HCT116 (cell line): ENCODE results near the gene SCN1A. TPM values are rescaled to one million over a fixed set of nuclear protein-coding genes. Genes with fewer than 3 reads are reported as not detected.

Experiments
- ATAC-seq: fragments of 200-7000 bp; cut with Tn5 transposase; 2 replicates; pipeline ENCODE4 v1.9.1; 2020; ENCODE audit warnings: mild to moderate bottlenecking, moderate library complexity
- BruUV-seq: library from RNA; stranded (reverse); fragments of 400-500 nt; replicated peaks from 2 replicates; lab custom pipeline; 2021; lab: Mats Ljungman, UMichigan
- CTCF ChIA-PET: fragments of 300-600 bp; sonication (Branson Sonifier 250); formaldehyde crosslinking; loops from one replicate; lab custom pipeline; 2021; ENCODE audit warnings: antibody characterized with exemption; lab: Charles Lee
- POLR2A ChIA-PET: fragments of 300-600, 350-600 bp; sonication (Branson Sonifier 250); formaldehyde crosslinking; loops from one replicate; lab custom pipeline; 2021; ENCODE audit warnings: antibody characterized with exemption; lab: Charles Lee
- RAD21 ChIA-PET, 2 experiments: fragments of 300-600 bp; sonication (Branson Sonifier 250); formaldehyde crosslinking; loops; one replicate each; lab custom pipeline; 2023; ENCODE audit warnings: low total read pairs in 2 of 2; ENCODE audit not compliant: uncharacterized antibody in 2 of 2, unreplicated experiment in 2 of 2, low non-redundant PET in 1 of 2; lab: Charles Lee
- DNase-seq: peaks from one replicate; pipeline ENCODE4 v3.0.0-alpha.2; 2010; ENCODE audit warnings: low read depth, low spot score
- H2AFZ ChIP-seq: fragments of 200-600 bp; shearing (Covaris generic), sonication (generic); 2 replicates; pipeline ENCODE4 v1.6.1; 2017; ENCODE audit warnings: low read depth, mixed run types, mixed read lengths, antibody characterized with exemption, low read length; ENCODE audit not compliant: poor library complexity, severe bottlenecking
- H3K27ac ChIP-seq: 2 replicates; pipeline ENCODE4 v1.5.1; 2012; ENCODE audit warnings: low read depth, low read length
- H3K27me3 ChIP-seq: fragments of 200-600 bp; sonication (generic); 2 replicates; pipeline ENCODE4 v1.6.1; 2016; ENCODE audit warnings: mixed run types, low read length, mixed read lengths; ENCODE audit not compliant: insufficient read depth
- H3K36me3 ChIP-seq, 2 experiments: fragments of 200-500 bp in 1 of 2; fragments of 200-600 bp in 1 of 2; sonication (Bioruptor generic) in 1 of 2; sonication (generic) in 1 of 2; 2 replicates each; pipeline versions ENCODE4 v1.5.1 to v1.6.1; 2014 to 2016; ENCODE audit warnings: low read length in 2 of 2, inconsistent platforms in 1 of 2, mixed read lengths in 1 of 2, mixed run types in 1 of 2; ENCODE audit not compliant: insufficient read depth in 2 of 2, control insufficient read depth in 1 of 2
- H3K4me1 ChIP-seq, 2 experiments: fragments of 200-600 bp in 1 of 2; sonication (generic) in 1 of 2; 2 replicates each; pipeline versions ENCODE4 v1.5.1 to v1.6.1; 2012 to 2017; ENCODE audit warnings: low read length in 2 of 2, inconsistent platforms in 1 of 2, mild to moderate bottlenecking in 1 of 2, mixed read lengths in 1 of 2, mixed run types in 1 of 2, moderate library complexity in 1 of 2; ENCODE audit not compliant: insufficient read depth in 2 of 2, control insufficient read depth in 1 of 2
- H3K4me2 ChIP-seq: fragments of 200-600 bp; sonication (generic); 2 replicates; pipeline ENCODE4 v1.6.1; 2017; ENCODE audit warnings: mixed run types, low read length, mixed read lengths
- H3K4me3 ChIP-seq, 2 experiments: fragments of 200-600 bp in 1 of 2; sonication (generic) in 1 of 2; replicated peaks in 1 of 2; 2 replicates each; pipeline ENCODE4 v1.5.1; 2011 to 2016; ENCODE audit warnings: low read length in 2 of 2, control low read depth in 1 of 2, low read depth in 1 of 2, mild to moderate bottlenecking in 1 of 2, mixed read lengths in 1 of 2, mixed run types in 1 of 2
- H3K79me2 ChIP-seq: fragments of 200-600 bp; sonication (generic); 2 replicates; pipeline ENCODE4 v1.6.1; 2017; ENCODE audit warnings: mild to moderate bottlenecking, mixed run types, low read length, moderate library complexity, mixed read lengths; ENCODE audit not compliant: insufficient read depth
- H3K9ac ChIP-seq: fragments of 200-600 bp; sonication (generic); 2 replicates; pipeline ENCODE4 v1.6.1; 2016; ENCODE audit warnings: low read length, mixed read lengths
- H3K9me2 ChIP-seq: fragments of 200-600 bp; sonication (generic), shearing (Covaris generic); 2 replicates; pipeline ENCODE4 v1.6.1; 2017; ENCODE audit warnings: mixed run types, mild to moderate bottlenecking, moderate library complexity; ENCODE audit not compliant: insufficient read depth
- H3K9me3 ChIP-seq, 2 experiments: fragments of 200-500 bp in 1 of 2; fragments of 200-600 bp in 1 of 2; sonication (Bioruptor generic) in 1 of 2; sonication (generic) in 1 of 2; 2 replicates each; pipeline ENCODE4 v1.6.1; 2014 to 2017; ENCODE audit warnings: low read length in 2 of 2, mixed read lengths in 2 of 2, inconsistent platforms in 1 of 2, low read depth in 1 of 2, mild to moderate bottlenecking in 1 of 2, mixed run types in 1 of 2, moderate library complexity in 1 of 2; ENCODE audit not compliant: control insufficient read depth in 1 of 2, insufficient read depth in 1 of 2
- H4K20me1 ChIP-seq: fragments of 200-600 bp; sonication (generic), shearing (Covaris generic); 2 replicates; pipeline ENCODE4 v1.6.1; 2017; ENCODE audit warnings: mixed run types, mild to moderate bottlenecking, moderate library complexity; ENCODE audit not compliant: insufficient read depth
- CBX3 ChIP-seq: IDR thresholded peaks from 2 replicates; pipeline ENCODE4 v1.6.1; 2012; ENCODE audit warnings: low read depth
- CTCF ChIP-seq, 3 experiments: fragments of 200-600 bp in 1 of 3; sonication (generic) in 1 of 3; IDR thresholded peaks in 2 of 3; conservative IDR thresholded peaks in 1 of 3; 2 replicates each; pipeline ENCODE4 v1.5.1; 2012 to 2017; ENCODE audit warnings: low read depth in 2 of 3, low read length in 2 of 3, antibody characterized with exemption in 1 of 3, borderline replicate concordance in 1 of 3, control low read depth in 1 of 3, mild to moderate bottlenecking in 1 of 3, mixed read lengths in 1 of 3, mixed run types in 1 of 3, moderate library complexity in 1 of 3; ENCODE audit not compliant: insufficient read depth in 1 of 3
- EGR1 ChIP-seq: IDR thresholded peaks from 2 replicates; pipeline ENCODE4 v1.6.1; 2012; ENCODE audit warnings: low read depth
- ELF1 ChIP-seq: IDR thresholded peaks from 2 replicates; pipeline ENCODE4 v1.6.1; 2012; ENCODE audit warnings: low read depth, borderline replicate concordance
- JUND ChIP-seq: IDR thresholded peaks from 2 replicates; pipeline ENCODE4 v1.6.1; 2012
- POLR2A ChIP-seq: IDR thresholded peaks from 2 replicates; pipeline ENCODE4 v1.7.0; 2011; ENCODE audit warnings: borderline replicate concordance; ENCODE audit not compliant: insufficient read depth, insufficient read length; ENCODE audit errors: extremely low read depth
- RAD21 ChIP-seq: IDR thresholded peaks from 2 replicates; pipeline ENCODE4 v1.6.1; 2012; ENCODE audit warnings: low read depth, mild to moderate bottlenecking
- REST ChIP-seq: IDR thresholded peaks from 2 replicates; pipeline ENCODE4 v1.6.1; 2012; ENCODE audit warnings: low read depth
- SIN3A ChIP-seq: IDR thresholded peaks from 2 replicates; pipeline ENCODE4 v1.6.1; 2012; ENCODE audit warnings: low read depth
- SP1 ChIP-seq: IDR thresholded peaks from 2 replicates; pipeline ENCODE4 v1.6.1; 2012; ENCODE audit warnings: low read depth
- SRF ChIP-seq: IDR thresholded peaks from 2 replicates; pipeline ENCODE4 v1.6.1; 2012; ENCODE audit warnings: low read depth
- ZFX ChIP-seq: fragments of 450-650 bp; IDR thresholded peaks from 2 replicates; pipeline ENCODE4 v1.6.1; 2017
- ZNF274 ChIP-seq: fragments of 200-500 bp; sonication (Bioruptor generic); IDR thresholded peaks from 2 replicates; pipeline ENCODE4 v1.6.1; 2014; ENCODE audit warnings: mild to moderate bottlenecking, low read depth, low read length, inconsistent platforms
- intact Hi-C: fragments of 100-400 bp; cut with micrococcal nuclease; formaldehyde crosslinking; loops from 2 replicates; pipeline ENCODE4 v1.10.0; 2022
- total RNA-seq: library from RNA; stranded (reverse); gene quantifications from one replicate; pipeline ENCODE4 v1.2.1, GENCODE V29; 2021; ENCODE audit not compliant: unreplicated experiment

The SCN1A gene
- total RNA-seq, 1 experiment from 2014 or later: not detected

- H3K4me1 ChIP-seq: no peaks in the 10 kb centered on the region
- H3K27ac ChIP-seq: no peak overlapping the region
- H3K4me3 ChIP-seq: no peak overlapping the region
- intact Hi-C loops: no loop called here
- DNase-seq: no peak
- H4K20me1 ChIP-seq: no peaks in the 10 kb centered on the region
- no peak overlapping the region for H2AFZ ChIP-seq
- H3K9me2 ChIP-seq: no peaks in the 10 kb centered on the region
- peaks cover 11% of the 10 kb centered on the region for H3K27me3 ChIP-seq
- TF ChIP-seq JUND (no peak), POLR2A (no peak), CTCF (IDR thresholded peaks at IDR 0.05 in 2 of 3, conservative IDR thresholded peaks at IDR 0.05 in 1 of 3; ENCODE audit: borderline replicate concordance in 1 of 3, insufficient read depth in 1 of 3, low read depth in 2 of 3, low read length in 2 of 3) (no peak), RAD21 (no peak), CBX3 (no peak), SP1 (no peak), REST (no peak), EGR1 (no peak), SIN3A (no peak), SRF (no peak), ZNF274 (no peak), ELF1 (no peak), ZFX (no peak)
- TF ChIP-seq, all 23 proteins: peak for 0
- Histone ChIP-seq H3K4me2 (no peak overlapping the region), H3K9ac (no peak overlapping the region), H3K36me3 (no peaks in the 10 kb centered on the region), H3K9me3 (no peaks in the 10 kb centered on the region), H3K79me2 (no peaks in the 10 kb centered on the region)
- ChIA-PET RAD21 (no interaction called here), CTCF (no interaction called here), POLR2A (no interaction called here)
- no peak for ATAC-seq
- BruUV-seq: no TSS peak
Measured at GRCh38 chr2:166090908-166091307, 36.9 kb downstream of the SCN1A start.
